HG02943 (cell line): ENCODE measurements around the gene RBP2.

Experiments
- ATAC-seq: cut with Tn5 transposase; IDR thresholded peaks from one replicate; pipeline ENCODE4 v1.9.1; 2021; ENCODE audit warnings: mild to moderate bottlenecking, low read depth, moderate library complexity; ENCODE audit not compliant: unreplicated experiment

The RBP2 gene

DNA sequence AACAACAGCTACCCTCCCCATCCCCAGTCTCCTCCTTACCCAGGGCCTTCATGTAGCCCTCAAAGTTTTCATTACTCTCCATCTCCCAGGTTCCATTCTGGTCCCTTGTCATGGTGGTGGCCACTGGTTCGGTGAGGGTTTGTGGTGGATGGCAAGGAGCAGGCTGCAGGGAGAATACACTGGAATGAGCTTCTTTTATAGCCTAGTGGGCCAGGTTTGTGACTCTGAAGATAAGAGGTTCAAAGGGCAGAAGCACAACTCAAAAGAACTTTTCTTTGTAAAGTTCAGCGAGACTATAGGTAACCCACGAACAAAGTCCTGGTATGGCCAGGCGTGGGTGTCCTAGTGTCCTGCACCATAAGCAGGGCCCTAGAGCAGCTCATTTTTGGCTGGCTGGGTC, at the start of gene RBP2:
TSS of gene RBP2 (minus strand) at position 169 of the 400 bp plus-strand sequence. CDS start at position 112, 57 bp downstream.
- no peak for ATAC-seq

DNA sequence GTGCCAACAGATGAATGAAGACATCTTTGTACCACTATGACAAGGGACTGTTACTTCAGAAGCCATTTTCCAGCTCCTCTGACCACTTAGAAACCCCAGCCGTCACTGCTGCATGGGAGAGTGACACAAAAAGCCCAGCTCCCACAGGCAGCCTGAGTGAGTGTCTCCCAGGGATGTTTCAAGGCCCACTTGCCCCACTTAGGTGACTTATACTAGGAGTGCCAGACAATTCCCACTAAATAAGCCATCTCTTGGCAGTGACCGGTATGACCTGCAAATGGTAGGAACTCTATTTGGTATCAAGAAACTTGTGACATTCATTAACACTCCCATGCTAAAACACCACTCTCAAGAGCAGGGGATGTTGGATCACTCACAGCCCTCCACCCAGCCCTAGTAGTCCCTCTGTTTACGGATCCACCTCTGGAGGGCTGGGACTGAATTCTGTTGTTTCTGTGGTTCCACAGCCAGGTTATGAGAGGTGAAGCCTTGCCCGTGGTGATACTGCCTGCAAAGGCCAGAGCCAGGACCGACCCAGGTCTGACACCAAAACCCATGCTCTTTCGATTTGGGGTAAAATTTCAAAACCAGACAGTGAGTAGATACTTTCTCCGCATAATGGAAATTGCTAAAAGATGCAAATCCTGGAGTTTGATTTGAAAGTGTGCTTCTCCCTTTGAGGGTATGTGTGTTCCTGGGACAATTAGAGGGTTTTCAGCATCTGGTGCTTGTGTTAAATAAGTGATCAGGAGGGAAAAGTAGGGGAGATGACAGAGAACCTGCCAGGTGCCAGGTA, 48.7 kb upstream of the RBP2 start:
- no peak for ATAC-seq

DNA sequence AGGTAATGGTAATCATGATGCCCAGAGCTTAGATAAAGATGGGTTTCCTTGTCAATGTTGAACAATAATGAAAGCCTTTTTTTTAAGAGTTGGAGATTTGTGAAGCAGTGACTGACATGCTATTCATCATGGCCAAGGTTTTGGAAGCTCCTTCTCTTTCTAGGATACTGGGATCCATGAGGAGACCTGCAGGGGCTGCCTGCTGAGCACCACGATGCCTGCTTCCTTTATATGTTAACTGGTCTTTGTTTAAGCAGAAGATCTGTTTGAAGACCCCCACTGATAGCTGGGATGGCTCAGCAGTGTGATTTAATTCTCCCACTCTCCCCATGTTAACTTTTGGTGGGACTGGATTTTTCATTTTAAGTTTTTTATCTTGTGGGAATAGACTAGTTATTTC, 47.4 kb upstream of the RBP2 start:
- ATAC-seq, result no peak

DNA sequence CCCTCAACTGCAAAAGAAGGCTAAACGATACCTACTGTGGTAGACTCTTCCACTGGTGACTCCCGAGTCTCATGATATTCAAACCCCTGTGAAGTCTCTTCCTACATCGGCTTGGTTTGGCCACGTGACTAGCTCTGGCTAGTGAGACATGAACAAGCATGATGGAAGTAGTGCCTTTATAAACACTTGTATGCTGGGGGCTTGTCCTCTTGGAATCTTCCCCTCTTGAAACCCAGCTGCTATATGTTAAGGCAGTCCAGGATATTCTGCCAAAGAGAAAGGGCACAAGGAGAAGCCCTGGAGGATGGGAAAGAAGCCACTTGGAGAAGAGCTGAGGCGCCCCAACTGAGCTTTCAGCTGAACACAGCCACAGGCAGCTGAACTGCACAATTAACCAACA, 46.9 kb upstream of the RBP2 start:
- no peak for ATAC-seq

- ATAC-seq, result no peak
Observed at GRCh38 chr3:139522421-139522820, 46.1 kb upstream of the RBP2 start.

DNA sequence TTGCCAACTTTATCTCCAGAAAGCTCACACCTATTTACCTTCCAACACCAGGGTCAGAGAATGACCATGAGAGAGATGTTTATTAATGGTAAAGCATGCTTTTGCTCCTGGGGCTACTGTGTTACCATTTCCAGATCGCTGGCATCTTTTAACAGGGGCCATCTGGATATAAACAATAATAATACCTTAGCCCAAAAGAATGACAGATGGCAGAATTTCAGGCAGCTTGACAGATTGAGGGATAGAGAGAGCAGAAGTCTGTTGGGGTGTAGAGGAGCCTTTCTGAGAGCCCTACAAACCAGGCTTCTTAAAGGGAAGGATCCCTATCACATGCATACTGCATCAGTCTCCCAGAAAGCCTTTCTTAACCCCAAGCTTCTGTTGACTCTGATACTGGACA, 45.5 kb upstream of the RBP2 start:
- ATAC-seq, result no peak

- no peak for ATAC-seq
Observed at GRCh38 chr3:139521144-139521543, 44.8 kb upstream of the RBP2 start.

DNA sequence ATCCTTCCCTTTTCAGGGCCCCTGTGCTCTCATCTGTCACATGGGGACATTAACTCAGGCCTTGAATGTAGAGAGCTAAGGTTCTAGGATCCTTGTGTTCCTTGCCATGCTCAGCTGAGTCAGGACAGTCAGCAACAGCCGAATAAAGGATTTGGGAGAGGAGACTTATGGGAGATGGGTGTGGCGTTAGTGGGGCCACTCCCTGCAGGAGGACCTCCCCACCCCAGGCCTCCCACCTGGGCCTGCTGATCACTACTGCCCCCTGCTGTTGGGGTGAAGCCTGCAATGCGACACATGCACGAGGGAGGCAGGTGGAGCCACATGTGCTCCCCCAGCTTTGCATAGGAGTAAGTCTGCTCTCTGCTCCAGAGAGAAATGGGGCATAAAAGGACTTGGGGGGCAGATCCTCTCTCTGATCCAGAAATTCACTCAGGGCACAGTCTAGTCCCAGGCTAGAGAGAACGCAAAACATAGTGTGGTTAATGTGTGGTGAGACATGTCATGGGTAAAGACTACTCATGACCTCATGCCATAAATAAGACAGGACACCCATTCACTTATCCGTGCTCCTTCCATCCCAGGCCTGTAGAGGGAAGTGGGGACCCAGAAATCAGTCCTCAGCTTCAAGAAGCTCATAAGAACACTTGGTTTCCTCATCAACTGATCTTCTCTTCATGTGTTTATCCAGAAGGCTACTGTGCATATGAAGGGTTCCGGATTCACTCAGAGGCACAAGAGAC, 43.9 kb upstream of the RBP2 start:
- ATAC-seq, result no peak

- ATAC-seq, result no peak
Observed at GRCh38 chr3:139518926-139519842, 42.9 kb upstream of the RBP2 start.

- no peak for ATAC-seq
Observed at GRCh38 chr3:139518306-139518705, 42.0 kb upstream of the RBP2 start.

DNA sequence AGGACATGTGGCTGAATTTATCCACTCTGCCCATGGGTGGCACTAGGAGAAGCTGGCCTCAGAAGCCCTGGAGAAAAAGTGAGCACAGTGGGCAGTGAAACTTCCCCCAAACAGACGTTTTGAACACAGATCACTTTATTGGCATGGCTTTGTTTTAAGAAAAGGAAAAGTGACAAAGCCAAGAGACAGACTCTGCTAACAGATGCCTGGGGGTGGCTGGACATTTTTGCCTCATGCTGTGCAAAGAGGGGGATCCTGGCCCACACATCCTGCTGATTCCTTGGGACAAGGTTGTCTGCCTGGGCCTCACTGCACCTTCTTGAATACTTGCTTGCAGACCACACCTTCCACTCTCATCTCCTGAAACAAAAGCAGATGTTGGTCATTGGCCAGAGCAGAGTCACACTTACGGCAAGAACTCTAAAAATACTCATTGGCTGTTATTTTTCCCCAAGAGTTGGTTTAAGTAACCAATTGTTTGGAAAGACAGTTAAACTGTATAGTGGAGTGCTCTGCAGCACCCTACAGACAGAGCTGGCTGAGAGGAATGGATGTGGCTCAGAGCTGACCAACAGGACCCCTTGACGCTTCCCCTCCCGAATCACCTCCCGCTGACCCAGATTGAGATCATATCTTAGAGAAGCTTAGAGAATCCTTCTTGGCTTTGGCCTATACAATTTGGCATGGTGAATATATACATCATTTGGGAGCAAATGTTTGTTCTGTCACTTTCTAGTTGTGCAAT, 41.2 kb upstream of the RBP2 start:
- ATAC-seq, result no peak

- ATAC-seq, result no peak
Observed at GRCh38 chr3:139514741-139515140, 38.4 kb upstream of the RBP2 start.

- no peak for ATAC-seq
Observed at GRCh38 chr3:139509631-139510030, 33.3 kb upstream of the RBP2 start.

GRCh38 chr3:139506766-139507165, 30.4 kb upstream of the RBP2 start:
- ATAC-seq, result no peak

DNA sequence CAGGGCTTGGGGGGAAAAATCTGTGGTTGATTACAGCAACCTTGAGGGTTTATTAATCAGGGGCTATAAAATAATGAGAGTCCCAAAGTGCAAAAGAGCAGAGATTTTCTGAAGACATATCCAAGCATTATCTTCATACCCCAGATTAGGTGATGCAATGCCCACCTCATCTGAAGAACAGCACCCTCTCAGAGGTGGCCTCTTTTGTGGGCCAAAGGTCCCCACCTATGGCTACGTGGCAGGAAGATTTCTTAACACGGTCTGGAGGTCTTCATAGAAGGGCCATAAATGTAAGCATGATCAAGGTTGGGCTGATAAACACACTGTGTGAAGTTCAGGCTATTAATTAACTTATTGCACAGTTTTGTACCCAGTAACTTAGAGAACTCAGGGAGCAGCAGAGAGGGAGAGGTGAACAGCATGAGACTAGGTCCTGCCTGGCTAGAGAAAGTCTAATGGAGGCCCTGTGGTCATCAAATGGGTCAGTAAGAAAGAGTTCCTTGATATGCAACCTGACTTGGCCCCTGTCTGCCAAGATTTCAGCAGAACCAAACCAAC, 29.6 kb upstream of the RBP2 start:
- no peak for ATAC-seq

DNA sequence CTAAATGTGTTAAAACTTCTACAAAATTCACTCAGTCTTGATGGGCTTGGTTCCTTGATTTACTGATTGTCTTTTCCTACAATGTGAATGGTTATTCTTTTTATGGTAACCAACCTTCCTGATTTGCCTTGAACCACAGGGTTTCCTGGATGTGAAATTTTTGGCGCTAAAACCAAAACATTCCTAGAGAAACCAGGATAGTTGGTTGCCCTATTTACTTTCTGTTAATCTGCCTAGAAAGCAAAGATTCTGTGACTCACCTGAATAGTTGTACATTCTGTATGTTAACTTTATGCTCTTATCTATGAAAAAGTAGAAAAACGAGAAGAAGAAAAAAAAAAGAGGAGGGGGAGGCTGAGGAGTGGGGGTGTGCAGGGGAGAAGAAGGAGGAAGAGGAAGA, 23.2 kb upstream of the RBP2 start:
- ATAC-seq, result no peak

- no peak for ATAC-seq
Observed at GRCh38 chr3:139493826-139494385, 17.6 kb upstream of the RBP2 start.

DNA sequence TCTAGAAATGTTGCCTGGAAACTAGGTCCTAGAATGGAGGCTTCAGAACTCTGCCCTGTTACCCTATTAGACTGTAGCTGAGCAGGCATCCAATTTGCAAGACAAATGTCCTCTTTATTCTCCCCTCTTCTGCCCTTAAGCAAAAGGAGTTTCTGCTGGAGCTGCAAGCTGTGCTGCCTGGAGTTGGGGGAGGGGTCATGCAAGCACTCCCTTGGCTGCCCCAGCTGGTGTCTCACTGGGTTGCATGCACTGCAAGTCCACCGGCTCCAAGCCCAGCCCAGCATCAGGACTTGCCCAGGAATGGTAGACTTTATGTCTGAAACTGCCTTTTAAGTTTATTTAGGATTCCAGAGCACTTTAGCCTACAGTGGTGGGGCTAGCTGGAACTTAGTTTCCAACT, 15.7 kb upstream of the RBP2 start:
- ATAC-seq, result no peak

DNA sequence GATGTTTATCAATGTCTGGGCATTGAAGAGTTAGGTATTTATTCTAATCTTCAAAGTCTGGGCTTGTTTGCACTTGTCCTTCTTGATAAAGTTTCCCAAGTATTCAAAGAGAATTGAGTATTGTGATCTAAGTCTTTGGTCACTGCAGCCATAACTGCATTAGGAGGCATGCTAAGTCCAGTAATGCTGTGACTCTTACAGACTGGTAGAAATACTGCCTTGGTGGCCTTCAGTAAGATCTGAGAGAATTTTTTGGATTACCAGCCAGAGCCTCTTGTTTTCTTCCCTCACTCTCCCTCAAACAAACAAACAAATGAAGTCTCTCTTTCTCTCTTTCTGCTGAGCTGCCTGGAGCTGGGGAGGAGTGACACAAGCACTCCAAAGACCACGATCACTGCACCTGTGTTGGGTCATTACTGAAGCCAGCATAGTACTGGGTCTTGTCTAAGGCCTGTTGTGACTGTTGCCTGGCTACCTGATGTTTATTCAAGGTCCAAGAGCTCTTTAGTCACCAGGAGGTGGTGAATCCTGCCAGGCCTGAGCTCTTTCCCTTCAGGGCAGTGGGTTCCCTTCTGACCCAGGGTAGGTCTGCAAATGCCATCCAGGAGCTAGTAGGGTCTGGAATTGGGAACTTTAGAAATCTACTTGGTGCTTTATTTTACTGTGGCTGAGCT, 14.8 kb upstream of the RBP2 start:
- no peak for ATAC-seq
